ENCODE results near the gene C10orf95.
"Not testable (repeated sequence)": the region's sequence is repeated elsewhere in the genome, so short reads cannot be mapped to it uniquely, and the experiment has no call there.

The C10orf95 gene

GRCh38 chr10:102451105-102451969, at the start of gene C10orf95:
Gene C10orf95 (minus strand): TSS chr10:102451543. CDS start chr10:102451093, 450 bp downstream.
- in situ Hi-C loops (cut with HindIII; ENCODE audit: low pct_ligation_motif_present, low pct_unique_long_range_greater_than_20kb, low sequenced_read_pairs): no loop called here
- DNase-seq: peak; percentile 22

- DNase-seq: not testable (repeated sequence)
- in situ Hi-C loops (cut with HindIII; ENCODE audit: low pct_ligation_motif_present, low pct_unique_long_range_greater_than_20kb, low sequenced_read_pairs): loop anchor here (10.0 kb wide), 1 partner anchor 94 kb away; no protein-coding TSS in a partner anchor
Observed at GRCh38 chr10:102500686-102501085, 49.3 kb upstream of the C10orf95 start.

- in situ Hi-C loops (cut with HindIII; ENCODE audit: low pct_ligation_motif_present, low pct_unique_long_range_greater_than_20kb, low sequenced_read_pairs): no loop called here
- DNase-seq: no peak
Observed at GRCh38 chr10:102499356-102499755, 48.0 kb upstream of the C10orf95 start.

GRCh38 chr10:102497545-102497944, 46.2 kb upstream of the C10orf95 start:
- in situ Hi-C loops (cut with HindIII; ENCODE audit: low pct_ligation_motif_present, low pct_unique_long_range_greater_than_20kb, low sequenced_read_pairs): no loop called here
- no peak for DNase-seq

- in situ Hi-C loops (cut with HindIII; ENCODE audit: low pct_ligation_motif_present, low pct_unique_long_range_greater_than_20kb, low sequenced_read_pairs): no loop called here
- DNase-seq: no peak
Observed at GRCh38 chr10:102493771-102494170, 42.4 kb upstream of the C10orf95 start.

GRCh38 chr10:102492983-102493382, 41.6 kb upstream of the C10orf95 start:
- DNase-seq: no peak
- in situ Hi-C loops (cut with HindIII; ENCODE audit: low pct_ligation_motif_present, low pct_unique_long_range_greater_than_20kb, low sequenced_read_pairs): no loop called here

- in situ Hi-C loops (cut with HindIII; ENCODE audit: low pct_ligation_motif_present, low pct_unique_long_range_greater_than_20kb, low sequenced_read_pairs): no loop called here
Observed at GRCh38 chr10:102492344-102492939, 41.1 kb upstream of the C10orf95 start.

GRCh38 chr10:102491136-102491535, 39.8 kb upstream of the C10orf95 start:
- in situ Hi-C loops (cut with HindIII; ENCODE audit: low pct_ligation_motif_present, low pct_unique_long_range_greater_than_20kb, low sequenced_read_pairs): no loop called here
- DNase-seq: no peak

More at GRCh38 chr10:102492344-102492939, 41.1 kb upstream of the C10orf95 start:
- no peak for DNase-seq

GRCh38 chr10:102485093-102485784, 33.9 kb upstream of the C10orf95 start:
- in situ Hi-C loops (cut with HindIII; ENCODE audit: low pct_ligation_motif_present, low pct_unique_long_range_greater_than_20kb, low sequenced_read_pairs): no loop called here
- DNase-seq: no peak

GRCh38 chr10:102484021-102484420, 32.7 kb upstream of the C10orf95 start:
- no peak for DNase-seq
- in situ Hi-C loops (cut with HindIII; ENCODE audit: low pct_ligation_motif_present, low pct_unique_long_range_greater_than_20kb, low sequenced_read_pairs): no loop called here

- in situ Hi-C loops (cut with HindIII; ENCODE audit: low pct_ligation_motif_present, low pct_unique_long_range_greater_than_20kb, low sequenced_read_pairs): no loop called here
- no peak for DNase-seq
Observed at GRCh38 chr10:102480396-102480795, 29.1 kb upstream of the C10orf95 start.

- in situ Hi-C loops (cut with HindIII; ENCODE audit: low pct_ligation_motif_present, low pct_unique_long_range_greater_than_20kb, low sequenced_read_pairs): no loop called here
- DNase-seq: no peak
Observed at GRCh38 chr10:102479651-102480050, 28.3 kb upstream of the C10orf95 start.

- DNase-seq: no peak
- in situ Hi-C loops (cut with HindIII; ENCODE audit: low pct_ligation_motif_present, low pct_unique_long_range_greater_than_20kb, low sequenced_read_pairs): no loop called here
Observed at GRCh38 chr10:102476466-102477141, 25.3 kb upstream of the C10orf95 start.

- in situ Hi-C loops (cut with HindIII; ENCODE audit: low pct_ligation_motif_present, low pct_unique_long_range_greater_than_20kb, low sequenced_read_pairs): no loop called here
- DNase-seq: no peak
Observed at GRCh38 chr10:102475451-102476040, 24.2 kb upstream of the C10orf95 start.

GRCh38 chr10:102473445-102474331, 22.3 kb upstream of the C10orf95 start:
- in situ Hi-C loops (cut with HindIII; ENCODE audit: low pct_ligation_motif_present, low pct_unique_long_range_greater_than_20kb, low sequenced_read_pairs): no loop called here
- no peak for DNase-seq

GRCh38 chr10:102470579-102471546, 19.5 kb upstream of the C10orf95 start:
- no peak for DNase-seq
- in situ Hi-C loops (cut with HindIII; ENCODE audit: low pct_ligation_motif_present, low pct_unique_long_range_greater_than_20kb, low sequenced_read_pairs): no loop called here
